VCaP (cell line): Measurements from ENCODE around the gene FAF2.

Experiments
- H3K27ac ChIP-seq: fragments of 450-650 bp; 2 replicates; pipeline ENCODE4 v1.5.1; 2017
- CTCF ChIP-seq: fragments of 450-650 bp; conservative IDR thresholded peaks from 2 replicates; pipeline ENCODE4 v1.5.1; 2017; ENCODE audit warnings: mild to moderate bottlenecking, moderate library complexity

FAF2 gene

GRCh38 chr5:176537554-176538229, 89.5 kb downstream of the FAF2 start:
- H3K27ac ChIP-seq: peak overlapping the region; percentile 99

DNA sequence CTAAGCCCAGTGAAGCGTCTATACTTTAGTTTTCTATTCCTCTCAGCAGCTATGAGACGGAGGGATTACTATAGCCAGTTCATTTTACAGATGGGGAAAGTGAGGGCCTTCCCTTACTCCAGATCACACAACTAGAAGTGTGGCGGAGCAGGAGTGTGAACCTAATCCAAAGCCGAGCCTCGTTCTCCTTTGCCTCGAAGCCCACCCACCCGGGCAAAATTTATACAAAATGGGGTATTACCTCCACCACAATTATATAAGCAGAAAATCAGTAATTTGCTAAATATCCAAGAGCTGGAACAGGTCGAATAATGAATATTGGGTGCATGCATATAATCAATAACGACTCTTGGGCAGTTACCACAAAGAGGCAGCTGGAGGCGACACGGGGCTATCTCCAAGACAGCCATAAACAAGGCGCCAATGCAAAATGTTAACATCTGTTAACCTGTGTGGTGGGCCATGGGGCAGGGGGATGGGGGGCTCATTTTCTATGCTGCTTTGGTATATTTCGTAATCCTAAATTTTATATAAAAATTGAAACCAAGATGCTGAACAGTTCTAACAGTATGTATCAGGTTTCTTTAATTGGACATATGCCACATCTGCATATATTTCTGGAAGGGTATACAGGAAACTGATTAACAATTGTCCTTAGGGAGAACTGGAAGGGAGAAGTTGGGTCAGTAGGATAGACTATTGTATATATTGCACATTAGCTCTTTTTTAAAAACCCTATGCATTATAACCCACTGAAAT, 90.2 kb downstream of the FAF2 start:
- TF ChIP-seq CTCF: peak; percentile 44; the same call in 1 of the 2 replicates
- H3K27ac ChIP-seq: peak overlapping the region; percentile 99

More at GRCh38 chr5:176537554-176538229, 89.5 kb downstream of the FAF2 start:
- no peak for TF ChIP-seq CTCF

GRCh38 chr5:176538989-176539384, 90.8 kb downstream of the FAF2 start:
- peak overlapping the region; percentile 99; the same call in 1 of the 2 replicates for H3K27ac ChIP-seq
- TF ChIP-seq CTCF: no peak

- H3K27ac ChIP-seq: peak overlapping the region; percentile 95; the same call in 1 of the 2 replicates
- no peak for TF ChIP-seq CTCF
These were observed 92.3 kb downstream of the FAF2 start for GRCh38 chr5:176540476-176540899.

- peak overlapping the region; percentile 95 for H3K27ac ChIP-seq
These were observed 92.8 kb downstream of the FAF2 start for GRCh38 chr5:176540956-176541337.

GRCh38 chr5:176541338-176542134, 93.4 kb downstream of the FAF2 start:
- peak overlapping the region; percentile 95 for H3K27ac ChIP-seq
- TF ChIP-seq CTCF: no peak

More at GRCh38 chr5:176540956-176541337, 92.8 kb downstream of the FAF2 start:
- TF ChIP-seq CTCF: no peak

DNA sequence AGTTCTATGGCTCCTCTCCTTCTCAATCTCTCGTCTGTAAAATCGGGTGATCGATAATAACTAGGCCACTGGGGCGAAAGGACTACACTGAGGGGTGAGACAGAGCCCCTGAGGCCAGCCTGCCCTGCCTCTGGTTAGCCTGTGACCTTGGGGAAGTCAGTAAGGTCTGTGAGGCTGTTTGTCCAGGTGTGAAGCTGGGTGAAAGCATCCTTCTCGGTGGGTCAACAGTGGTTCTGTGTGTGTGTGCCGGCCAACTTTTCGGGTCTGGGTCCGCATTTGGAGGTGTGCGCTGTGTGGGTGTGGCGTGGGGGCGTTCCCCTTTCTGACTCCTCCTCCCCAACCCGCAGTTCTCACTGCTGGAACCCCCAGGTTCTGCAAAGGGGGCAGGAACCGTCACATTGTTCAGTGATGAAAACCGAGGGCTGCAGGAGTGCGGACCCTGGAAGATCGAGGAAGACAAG, 94.0 kb downstream of the FAF2 start:
- peak overlapping the region; percentile 95 for H3K27ac ChIP-seq
- no peak for TF ChIP-seq CTCF
